ENCODE results near the gene PSD4.

DNA sequence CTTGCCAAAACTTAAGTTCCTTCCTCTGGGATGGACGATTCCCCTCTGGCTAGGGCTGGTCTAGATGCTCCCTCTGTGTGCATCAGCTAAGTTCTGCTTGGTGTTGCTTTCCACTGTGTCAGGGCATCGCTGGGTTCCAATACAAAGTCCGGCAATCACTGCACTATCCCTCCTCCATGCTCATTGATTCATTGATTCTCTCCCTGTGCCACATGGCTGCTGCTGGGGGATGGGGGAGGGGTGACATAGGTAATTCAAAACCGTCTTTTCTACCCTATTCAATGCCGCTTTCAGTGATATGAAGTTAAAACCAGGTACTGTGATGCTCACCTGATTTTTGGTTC is 23.5 kb upstream of the PSD4 start:
- TF ChIP-seq, protein P1, sequence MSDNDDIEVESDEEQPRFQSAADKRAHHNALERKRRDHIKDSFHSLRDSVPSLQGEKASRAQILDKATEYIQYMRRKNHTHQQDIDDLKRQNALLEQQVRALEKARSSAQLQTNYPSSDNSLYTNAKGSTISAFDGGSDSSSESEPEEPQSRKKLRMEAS (IDR thresholded peaks at IDR 0.05; ENCODE audit: low read depth): no peak
- TF ChIP-seq NRF1 (IDR thresholded peaks at IDR 0.05; ENCODE audit: low read depth, low read length) (no peak), FOSL2 (IDR thresholded peaks at IDR 0.05; ENCODE audit: borderline replicate concordance, low read depth) (no peak), POLR2AphosphoS5 (IDR thresholded peaks at IDR 0.05; ENCODE audit: low read depth, low read length) (no peak), RFX5 (IDR thresholded peaks at IDR 0.05; ENCODE audit: low read length) (no peak), CTCF (IDR thresholded peaks at IDR 0.05) (no peak), RCOR1 (IDR thresholded peaks at IDR 0.05; ENCODE audit: low read length) (no peak), JUND (IDR thresholded peaks at IDR 0.05) (no peak), FOXJ3 (CRISPR knock-in tag; IDR thresholded peaks at IDR 0.05) (no peak), RAD21 (IDR thresholded peaks at IDR 0.05; ENCODE audit: low read length) (no peak)
- TF ChIP-seq, protein P2, sequence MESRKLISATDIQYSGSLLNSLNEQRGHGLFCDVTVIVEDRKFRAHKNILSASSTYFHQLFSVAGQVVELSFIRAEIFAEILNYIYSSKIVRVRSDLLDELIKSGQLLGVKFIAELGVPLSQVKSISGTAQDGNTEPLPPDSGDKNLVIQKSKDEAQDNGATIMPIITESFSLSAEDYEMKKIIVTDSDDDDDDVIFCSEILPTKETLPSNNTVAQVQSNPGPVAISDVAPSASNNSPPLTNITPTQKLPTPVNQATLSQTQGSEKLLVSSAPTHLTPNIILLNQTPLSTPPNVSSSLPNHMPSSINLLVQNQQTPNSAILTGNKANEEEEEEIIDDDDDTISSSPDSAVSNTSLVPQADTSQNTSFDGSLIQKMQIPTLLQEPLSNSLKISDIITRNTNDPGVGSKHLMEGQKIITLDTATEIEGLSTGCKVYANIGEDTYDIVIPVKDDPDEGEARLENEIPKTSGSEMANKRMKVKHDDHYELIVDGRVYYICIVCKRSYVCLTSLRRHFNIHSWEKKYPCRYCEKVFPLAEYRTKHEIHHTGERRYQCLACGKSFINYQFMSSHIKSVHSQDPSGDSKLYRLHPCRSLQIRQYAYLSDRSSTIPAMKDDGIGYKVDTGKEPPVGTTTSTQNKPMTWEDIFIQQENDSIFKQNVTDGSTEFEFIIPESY (IDR thresholded peaks at IDR 0.05; ENCODE audit: borderline replicate concordance, low read depth): no peak

Measured in SK-N-SH (cell line).